ENCODE results near the gene HIVEP3. TPM values are rescaled to one million over a fixed set of nuclear protein-coding genes. Genes with fewer than 3 reads are reported as not detected.

HIVEP3 gene
- total and polyA plus RNA-seq, 7 donors = 0.70 to 3.4 (median 2.1) TPM

DNA sequence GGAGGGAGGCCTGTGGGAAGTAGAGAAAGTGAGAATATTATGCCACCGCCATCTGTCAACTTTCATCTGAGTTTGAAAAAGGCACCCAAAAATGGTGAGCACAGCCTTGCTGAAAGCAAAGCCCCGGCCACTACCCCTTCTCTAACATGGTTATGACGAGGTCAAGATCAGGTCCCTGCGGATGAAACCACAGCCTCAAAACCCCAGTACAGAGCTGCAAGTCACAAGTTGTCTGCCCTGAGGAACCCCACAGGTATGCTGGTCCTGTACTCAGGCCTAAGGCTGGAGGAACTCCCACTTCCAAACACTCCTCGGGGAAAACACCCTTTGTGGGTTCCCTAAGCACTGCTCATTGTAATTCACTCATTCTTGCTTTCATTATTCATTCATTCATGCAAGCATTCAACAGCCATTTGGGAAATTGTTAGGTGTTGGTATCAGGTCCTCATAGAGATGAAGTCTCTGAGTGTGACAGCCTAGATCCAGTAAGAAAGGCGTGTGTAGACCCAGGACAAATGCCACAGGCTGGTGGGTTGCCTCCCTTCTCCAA, 217.7 kb downstream of the HIVEP3 start:
- intact Hi-C loops (cut with DNase I) = no loop called here
- no peaks in the 10 kb centered on the region for H3K9me3 ChIP-seq
- H3K4me1 ChIP-seq = no peaks in the 10 kb centered on the region
- ATAC-seq (no peak), DNase-seq (no peak)
- TF ChIP-seq, protein P1, sequence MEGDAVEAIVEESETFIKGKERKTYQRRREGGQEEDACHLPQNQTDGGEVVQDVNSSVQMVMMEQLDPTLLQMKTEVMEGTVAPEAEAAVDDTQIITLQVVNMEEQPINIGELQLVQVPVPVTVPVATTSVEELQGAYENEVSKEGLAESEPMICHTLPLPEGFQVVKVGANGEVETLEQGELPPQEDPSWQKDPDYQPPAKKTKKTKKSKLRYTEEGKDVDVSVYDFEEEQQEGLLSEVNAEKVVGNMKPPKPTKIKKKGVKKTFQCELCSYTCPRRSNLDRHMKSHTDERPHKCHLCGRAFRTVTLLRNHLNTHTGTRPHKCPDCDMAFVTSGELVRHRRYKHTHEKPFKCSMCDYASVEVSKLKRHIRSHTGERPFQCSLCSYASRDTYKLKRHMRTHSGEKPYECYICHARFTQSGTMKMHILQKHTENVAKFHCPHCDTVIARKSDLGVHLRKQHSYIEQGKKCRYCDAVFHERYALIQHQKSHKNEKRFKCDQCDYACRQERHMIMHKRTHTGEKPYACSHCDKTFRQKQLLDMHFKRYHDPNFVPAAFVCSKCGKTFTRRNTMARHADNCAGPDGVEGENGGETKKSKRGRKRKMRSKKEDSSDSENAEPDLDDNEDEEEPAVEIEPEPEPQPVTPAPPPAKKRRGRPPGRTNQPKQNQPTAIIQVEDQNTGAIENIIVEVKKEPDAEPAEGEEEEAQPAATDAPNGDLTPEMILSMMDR (IDR thresholded peaks at IDR 0.05) = no peak
- no peak overlapping the region for H3K27ac ChIP-seq
- H3K4me3 ChIP-seq = no peak overlapping the region
- H3K27me3 ChIP-seq (ENCODE audit: insufficient read depth in 3 of 3, low read length in 2 of 3) = no peaks in the 10 kb centered on the region
- 86 to 97% (median 88%) methylated on average over 6 of the region's 6 CpGs for WGBS, 3 donors
- H3K36me3 ChIP-seq (ENCODE audit: insufficient read depth in 1 of 2, low read depth in 1 of 2) = no peaks in the 10 kb centered on the region

DNA sequence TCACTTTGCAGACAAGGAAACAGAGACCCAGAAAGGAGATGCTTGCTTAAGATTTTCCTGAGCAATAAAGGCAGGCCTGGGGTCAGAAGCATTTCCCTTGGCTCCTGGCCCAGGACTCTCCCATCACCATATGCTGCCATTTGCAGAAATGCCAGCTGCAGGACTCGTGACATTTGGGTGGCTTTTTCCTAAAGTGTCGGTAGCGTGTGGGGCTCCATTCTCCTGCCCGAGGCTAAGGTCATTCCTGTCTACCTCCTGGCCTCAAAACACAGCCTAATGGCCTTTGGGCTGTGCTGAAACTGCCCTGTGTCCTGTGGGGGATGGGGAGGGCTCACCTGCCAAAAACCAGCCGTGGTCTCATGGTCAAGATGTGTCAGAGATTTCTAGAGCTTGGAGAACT, 218.1 kb downstream of the HIVEP3 start:
- ATAC-seq (no peak), DNase-seq (no peak)
- no peak overlapping the region for H3K27ac ChIP-seq
- H3K36me3 ChIP-seq (ENCODE audit: insufficient read depth in 1 of 2, low read depth in 1 of 2) = no peaks in the 10 kb centered on the region
- WGBS, 3 donors = 77 to 86% (median 80%) methylated on average over 5 of the region's 5 CpGs
- no peak overlapping the region for H3K4me3 ChIP-seq
- no peaks in the 10 kb centered on the region for H3K27me3 ChIP-seq (ENCODE audit: insufficient read depth in 3 of 3, low read length in 2 of 3)
- no peaks in the 10 kb centered on the region for H3K4me1 ChIP-seq
- intact Hi-C loops (cut with DNase I) = no loop called here
- H3K9me3 ChIP-seq = no peaks in the 10 kb centered on the region
- TF ChIP-seq, protein P1 (IDR thresholded peaks at IDR 0.05) = no peak

DNA sequence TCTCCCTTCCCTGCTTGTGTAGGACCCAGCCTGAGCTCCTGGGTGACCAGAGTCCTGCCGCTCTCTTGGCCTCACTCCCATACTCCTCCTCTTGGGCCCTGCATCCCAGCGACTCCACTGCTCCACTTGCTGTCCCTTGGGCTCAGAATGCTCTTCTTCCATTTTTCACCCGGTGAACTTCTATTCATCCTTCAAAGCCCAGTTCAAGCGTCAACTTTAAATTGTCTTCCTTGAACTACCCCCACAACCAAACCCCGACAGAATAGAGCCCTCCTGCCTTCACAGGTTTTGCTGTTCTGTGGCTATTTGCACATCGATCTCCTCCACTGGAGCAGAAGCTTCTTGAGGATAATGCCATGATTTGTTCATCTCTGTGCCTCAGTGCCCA, 218.9 kb downstream of the HIVEP3 start:
- H3K27me3 ChIP-seq (ENCODE audit: insufficient read depth in 3 of 3, low read length in 2 of 3) = no peaks in the 10 kb centered on the region
- intact Hi-C loops (cut with DNase I) = no loop called here
- no peak for DNase-seq
- H3K4me3 ChIP-seq = no peak overlapping the region
- ATAC-seq = no peak
- no peaks in the 10 kb centered on the region for H3K36me3 ChIP-seq (ENCODE audit: insufficient read depth in 1 of 2, low read depth in 1 of 2)
- H3K9me3 ChIP-seq = no peaks in the 10 kb centered on the region
- H3K27ac ChIP-seq = no peak overlapping the region
- H3K4me1 ChIP-seq = no peaks in the 10 kb centered on the region
- whole genome bisulfite sequencing, 3 donors = 97 to 99% (median 98%) methylated on average over 6 of the region's 6 CpGs
- TF ChIP-seq, protein P1 (IDR thresholded peaks at IDR 0.05) = no peak

DNA sequence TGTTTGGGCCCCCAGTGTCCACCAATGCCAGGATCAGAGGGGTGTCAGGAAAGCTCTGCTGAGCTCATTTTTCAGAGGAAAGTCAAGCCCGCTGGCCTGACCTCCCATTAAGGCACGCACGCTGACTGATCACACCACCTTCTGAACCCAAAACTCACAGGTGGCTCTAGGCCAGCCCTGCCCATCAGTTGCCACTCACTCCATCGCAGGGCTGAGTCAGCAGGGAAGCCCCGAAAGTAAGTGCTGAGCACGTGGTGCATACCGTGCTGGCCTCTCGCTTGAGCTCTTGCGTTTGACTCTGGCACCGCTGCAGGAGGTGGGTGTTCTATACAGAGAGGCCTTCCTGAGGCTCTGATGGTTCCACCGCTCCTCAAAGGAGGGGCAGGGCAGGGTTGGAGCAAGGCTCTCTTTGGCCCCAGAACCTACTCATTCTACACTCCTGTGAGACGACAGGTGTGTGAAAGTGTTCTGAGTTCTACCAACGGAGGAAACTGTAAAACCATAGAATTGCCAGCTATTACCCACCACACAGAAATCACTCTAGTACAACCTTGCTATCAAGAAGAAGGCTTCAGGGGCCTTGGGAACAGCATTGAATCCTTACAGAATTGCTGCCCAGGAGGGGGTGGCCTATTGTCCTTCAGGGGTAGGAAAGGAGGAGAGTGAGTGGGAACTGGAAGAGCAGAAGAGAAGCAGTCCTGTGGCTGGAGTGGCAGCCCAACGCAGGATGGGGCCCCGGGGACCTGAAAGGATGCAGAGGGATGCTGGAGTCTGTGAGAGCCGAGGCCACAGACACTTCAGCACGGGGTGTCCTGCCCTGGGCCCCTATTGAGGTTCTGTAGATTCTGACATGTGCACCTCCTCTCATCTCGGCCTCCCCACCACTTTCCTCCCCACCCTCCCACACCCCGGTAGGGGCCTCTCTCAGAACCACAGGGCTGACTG, 219.5 kb downstream of the HIVEP3 start:
- no peak overlapping the region for H3K4me3 ChIP-seq
- no peak overlapping the region for H3K27ac ChIP-seq
- no peaks in the 10 kb centered on the region for H3K27me3 ChIP-seq (ENCODE audit: insufficient read depth in 3 of 3, low read length in 2 of 3)
- WGBS, 3 donors = 96% methylated on average over 19 of the region's 19 CpGs
- no peaks in the 10 kb centered on the region for H3K9me3 ChIP-seq
- no peaks in the 10 kb centered on the region for H3K36me3 ChIP-seq (ENCODE audit: insufficient read depth in 1 of 2, low read depth in 1 of 2)
- no peak for ATAC-seq
- TF ChIP-seq, protein P1 (IDR thresholded peaks at IDR 0.05) = no peak
- intact Hi-C loops (cut with DNase I) = no loop called here
- DNase-seq = no peak
- no peaks in the 10 kb centered on the region for H3K4me1 ChIP-seq
